Right lung (tissue), 10 donors: Measurements from ENCODE around the gene BANP. TPM values are rescaled to one million over a fixed set of nuclear protein-coding genes. Genes with fewer than 3 reads are reported as not detected.
"Not testable (repeated sequence)": the region's sequence is repeated elsewhere in the genome, so short reads cannot be mapped to it uniquely, and the experiment has no call there.

Experiments used
- DNase-seq, 2 donors: peaks; one replicate each; pipeline ENCODE4 v3.0.0-alpha.2; 2013
- long read RNA-seq, 8 donors: transcript quantifications; one replicate each; lab custom pipeline, GENCODE V29; 2026
- polyA plus RNA-seq, 5 donors: library from polyadenylated mRNA; unstranded; fragments of 120-200 nt; gene quantifications; one replicate each; pipeline versions ENCODE4 v1.2.1 to v1.2.3, GENCODE V29; 2013; ENCODE audit warnings: inconsistent platforms in 1 of 5, low replicate concordance in 1 of 5; ENCODE audit not compliant: insufficient read length in 5 of 5, insufficient read depth in 1 of 5

The BANP gene
- polyA plus RNA-seq, result 10 to 100 TPM; 18.3 to 27.2 (median 26.3) TPM
- long read RNA-seq, donor 1, partial matches to known transcripts, result 0 of 3 reads
- long read RNA-seq, donor 1, other reads (novel, unspliced or antisense), result 0 of 3 reads
- long read RNA-seq, donor 2, partial matches to known transcripts, result 0 of 3 reads
- long read RNA-seq, donor 2, other reads (novel, unspliced or antisense), result 0 of 3 reads
- long read RNA-seq, donor 3, partial matches to known transcripts, result 0 of 6 reads
- long read RNA-seq, donor 3, other reads (novel, unspliced or antisense), result 0 of 6 reads
- long read RNA-seq, donor 4, partial matches to known transcripts, result 0 of 4 reads
- long read RNA-seq, donor 4, other reads (novel, unspliced or antisense), result 0 of 4 reads
- long read RNA-seq, donor 5, partial matches to known transcripts, result 0 of 2 reads
- long read RNA-seq, donor 5, other reads (novel, unspliced or antisense), result 0 of 2 reads
- long read RNA-seq, donor 6, partial matches to known transcripts, result 0 of 2 reads
- long read RNA-seq, donor 6, other reads (novel, unspliced or antisense), result 0 of 2 reads
- long read RNA-seq, donor 7, partial matches to known transcripts, result 0 of 3 reads
- long read RNA-seq, donor 7, other reads (novel, unspliced or antisense), result 0 of 3 reads
- long read RNA-seq, donor 8, result 0 reads

- DNase-seq, result peak; percentile 97
Observed at GRCh38 chr16:87950765-87951551, at the start of gene BANP. Gene BANP, plus strand, starts transcription at chr16:87951434. Its CDS starts 23,682 bp downstream, at chr16:87975116.

GRCh38 chr16:87904963-87905362, 46.3 kb upstream of the BANP start:
- not testable (repeated sequence) for DNase-seq

GRCh38 chr16:87905521-87905920, 45.7 kb upstream of the BANP start:
- not testable (repeated sequence) for DNase-seq

- DNase-seq, result not testable (repeated sequence)
Observed at GRCh38 chr16:87908101-87908500, 43.1 kb upstream of the BANP start.

GRCh38 chr16:87909203-87909935, 41.9 kb upstream of the BANP start:
- peak; percentile 29 to 36 for DNase-seq

GRCh38 chr16:87911106-87911763, 40.0 kb upstream of the BANP start:
- not testable (repeated sequence) for DNase-seq

- DNase-seq, result not testable (repeated sequence)
Observed at GRCh38 chr16:87912691-87913090, 38.5 kb upstream of the BANP start.

GRCh38 chr16:87914021-87914725, 37.1 kb upstream of the BANP start:
- DNase-seq, result not testable (repeated sequence)

- no peak for DNase-seq
Observed at GRCh38 chr16:87914812-87915211, 36.4 kb upstream of the BANP start.

- DNase-seq, result no peak
Observed at GRCh38 chr16:87917503-87917902, 33.7 kb upstream of the BANP start.

- DNase-seq, result no peak
Observed at GRCh38 chr16:87918338-87918737, 32.9 kb upstream of the BANP start.

- DNase-seq, result no peak
Observed at GRCh38 chr16:87918866-87919680, 32.2 kb upstream of the BANP start.

GRCh38 chr16:87919681-87919994, 31.6 kb upstream of the BANP start:
- no peak for DNase-seq

GRCh38 chr16:87921236-87921773, 29.9 kb upstream of the BANP start:
- no peak for DNase-seq

GRCh38 chr16:87922250-87922871, 28.9 kb upstream of the BANP start:
- DNase-seq, result no peak

- DNase-seq, result no peak
Observed at GRCh38 chr16:87924041-87924810, 27.0 kb upstream of the BANP start.

- DNase-seq, result no peak
Observed at GRCh38 chr16:87924811-87925670, 26.2 kb upstream of the BANP start.
